Activated CD4-positive, alpha-beta T cell treated with anti-CD3 and anti-CD28 coated beads, Interleukin-10, Interleukin-2, amounts not matched to agents 100 ng/mL and 50 ng/mL, durations not matched to agents 16 hours and 8 hours (primary cell): ENCODE data around the gene PRPF18.

ENCODE experiments used
- DNase-seq: peaks from one replicate; pipeline ENCODE4 v3.0.0-alpha.2; 2020

PRPF18 gene

DNA sequence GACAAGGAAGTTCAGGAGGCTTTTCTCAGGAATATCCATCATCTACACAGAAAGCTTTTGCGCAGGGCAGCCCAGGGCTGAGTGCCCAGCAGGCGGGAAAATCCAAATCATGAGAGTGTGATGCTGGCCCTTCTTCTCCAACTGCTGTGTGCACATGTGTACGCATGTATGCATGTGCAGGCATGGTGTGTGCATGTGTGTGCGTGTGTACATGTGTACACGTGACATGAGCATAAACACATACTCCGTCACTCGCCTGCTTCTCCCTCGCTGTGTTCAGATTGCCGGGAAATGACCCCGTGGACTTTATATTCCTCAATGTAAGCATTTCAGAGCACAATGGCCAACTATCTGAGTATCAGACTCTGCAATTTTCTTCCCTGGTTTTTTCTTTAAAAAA is 85.1 kb downstream of the PRPF18 start:
- DNase-seq: no peak

- no peak for DNase-seq
These were observed 85.8 kb downstream of the PRPF18 start for GRCh38 chr10:13672548-13672947.

- DNase-seq: no peak
These were observed 86.4 kb downstream of the PRPF18 start for GRCh38 chr10:13673156-13673555.

DNA sequence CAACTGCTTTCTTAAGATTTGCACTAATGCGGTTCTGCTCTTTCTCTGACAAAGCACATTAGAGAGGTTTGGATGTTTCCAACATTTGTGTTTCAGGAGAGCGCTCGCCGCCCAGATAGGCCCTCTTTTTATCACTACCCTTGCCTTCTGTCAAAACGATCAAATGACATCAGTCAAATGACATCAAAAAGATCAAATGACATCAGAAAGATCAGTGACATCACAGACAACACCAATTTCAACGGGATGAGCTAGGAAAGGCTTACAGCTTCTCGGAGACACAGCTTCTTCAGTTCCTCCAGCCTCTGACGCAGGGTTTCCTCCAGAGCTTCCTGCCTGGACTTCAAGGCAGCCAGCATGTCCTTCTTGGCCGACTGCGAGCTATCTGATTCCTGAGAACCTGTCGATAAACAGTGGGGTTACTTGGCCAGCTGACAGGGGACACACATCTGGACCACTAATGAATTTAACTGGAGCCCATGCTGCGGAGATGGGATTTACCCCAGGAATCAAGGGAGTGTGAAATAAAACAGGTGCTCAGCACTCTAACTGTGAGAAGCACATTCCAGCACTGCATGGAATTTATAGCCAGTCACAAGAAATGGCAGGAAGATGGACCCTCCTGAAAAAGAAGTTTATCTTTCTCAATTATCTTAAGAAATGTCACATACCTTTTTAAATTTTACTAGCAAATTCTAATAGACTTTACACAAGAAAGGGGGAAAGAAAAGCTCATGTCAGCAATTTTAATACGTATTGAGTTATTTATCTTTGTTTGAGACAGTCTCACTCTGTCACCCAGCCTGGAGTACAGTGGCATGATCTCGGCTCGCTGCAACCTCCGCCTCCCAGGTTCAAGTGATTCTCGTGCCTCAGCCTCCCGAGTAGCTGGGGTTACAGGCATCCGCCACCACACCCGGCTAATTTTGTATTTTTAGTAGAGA is 88.2 kb downstream of the PRPF18 start:
- DNase-seq: no peak

- no peak for DNase-seq
These were observed 91.5 kb downstream of the PRPF18 start for GRCh38 chr10:13678101-13678843.
